Loucy (cell line): ENCODE data around the gene NIPAL4.

Experiments
- EZH2phosphoT487 ChIP-seq: fragments of 200-600 bp; IDR thresholded peaks from 2 replicates; pipeline ENCODE4 v1.6.1; 2018; ENCODE audit warnings: antibody characterized with exemption, mild to moderate bottlenecking, moderate library complexity, borderline replicate concordance
- TF ChIP-seq, protein P1 (sequence below): fragments of 200-600 bp; sonication (generic); conservative IDR thresholded peaks from 2 replicates; pipeline ENCODE4 v1.5.1; 2014; ENCODE audit warnings: mild to moderate bottlenecking, antibody characterized with exemption, low read length

DNA sequence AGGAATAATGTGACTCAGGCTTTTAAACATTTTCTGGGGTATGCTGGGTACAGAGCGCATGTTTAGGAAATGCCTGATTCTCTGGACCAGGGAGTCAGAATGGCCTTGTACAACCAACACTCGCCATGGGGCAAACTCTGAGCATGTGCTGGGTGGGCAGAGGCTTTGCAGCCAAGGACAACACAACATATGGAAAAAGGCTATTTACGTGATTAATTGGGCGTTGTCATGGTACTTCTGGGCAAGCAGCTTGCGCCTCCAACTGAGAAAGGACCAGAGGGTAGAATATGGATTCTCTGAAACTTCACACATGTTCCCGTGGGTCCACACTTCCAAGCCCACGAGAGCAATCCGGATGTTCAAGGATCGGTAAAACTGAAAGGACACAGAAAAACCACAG lies 49.1 kb downstream of the NIPAL4 start:
- TF ChIP-seq, protein P1, sequence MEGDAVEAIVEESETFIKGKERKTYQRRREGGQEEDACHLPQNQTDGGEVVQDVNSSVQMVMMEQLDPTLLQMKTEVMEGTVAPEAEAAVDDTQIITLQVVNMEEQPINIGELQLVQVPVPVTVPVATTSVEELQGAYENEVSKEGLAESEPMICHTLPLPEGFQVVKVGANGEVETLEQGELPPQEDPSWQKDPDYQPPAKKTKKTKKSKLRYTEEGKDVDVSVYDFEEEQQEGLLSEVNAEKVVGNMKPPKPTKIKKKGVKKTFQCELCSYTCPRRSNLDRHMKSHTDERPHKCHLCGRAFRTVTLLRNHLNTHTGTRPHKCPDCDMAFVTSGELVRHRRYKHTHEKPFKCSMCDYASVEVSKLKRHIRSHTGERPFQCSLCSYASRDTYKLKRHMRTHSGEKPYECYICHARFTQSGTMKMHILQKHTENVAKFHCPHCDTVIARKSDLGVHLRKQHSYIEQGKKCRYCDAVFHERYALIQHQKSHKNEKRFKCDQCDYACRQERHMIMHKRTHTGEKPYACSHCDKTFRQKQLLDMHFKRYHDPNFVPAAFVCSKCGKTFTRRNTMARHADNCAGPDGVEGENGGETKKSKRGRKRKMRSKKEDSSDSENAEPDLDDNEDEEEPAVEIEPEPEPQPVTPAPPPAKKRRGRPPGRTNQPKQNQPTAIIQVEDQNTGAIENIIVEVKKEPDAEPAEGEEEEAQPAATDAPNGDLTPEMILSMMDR: no peak
- TF ChIP-seq EZH2phosphoT487: no peak
